Prostate gland (tissue), 2 donors: Measurements from ENCODE around the gene POU3F4.

Experiments used
- POLR2A ChIP-seq: fragments of 450-650 bp; IDR thresholded peaks from one replicate; pipeline ENCODE4 v1.6.1; 2016; ENCODE audit warnings: antibody characterized with exemption, mild to moderate bottlenecking
- TF ChIP-seq, protein P1 (sequence below), 4 experiments: fragments of 200-600 bp in 2 of 4; fragments of 450-650 bp in 2 of 4; sonication (generic) in 2 of 4; IDR thresholded peaks; 1 replicate in 3 of 4; 2 replicates in 1 of 4; pipeline ENCODE4 v1.5.1; 2016 to 2019; ENCODE audit warnings: antibody characterized with exemption in 4 of 4, mild to moderate bottlenecking in 2 of 4, moderate library complexity in 2 of 4

- TF ChIP-seq, protein P1, sequence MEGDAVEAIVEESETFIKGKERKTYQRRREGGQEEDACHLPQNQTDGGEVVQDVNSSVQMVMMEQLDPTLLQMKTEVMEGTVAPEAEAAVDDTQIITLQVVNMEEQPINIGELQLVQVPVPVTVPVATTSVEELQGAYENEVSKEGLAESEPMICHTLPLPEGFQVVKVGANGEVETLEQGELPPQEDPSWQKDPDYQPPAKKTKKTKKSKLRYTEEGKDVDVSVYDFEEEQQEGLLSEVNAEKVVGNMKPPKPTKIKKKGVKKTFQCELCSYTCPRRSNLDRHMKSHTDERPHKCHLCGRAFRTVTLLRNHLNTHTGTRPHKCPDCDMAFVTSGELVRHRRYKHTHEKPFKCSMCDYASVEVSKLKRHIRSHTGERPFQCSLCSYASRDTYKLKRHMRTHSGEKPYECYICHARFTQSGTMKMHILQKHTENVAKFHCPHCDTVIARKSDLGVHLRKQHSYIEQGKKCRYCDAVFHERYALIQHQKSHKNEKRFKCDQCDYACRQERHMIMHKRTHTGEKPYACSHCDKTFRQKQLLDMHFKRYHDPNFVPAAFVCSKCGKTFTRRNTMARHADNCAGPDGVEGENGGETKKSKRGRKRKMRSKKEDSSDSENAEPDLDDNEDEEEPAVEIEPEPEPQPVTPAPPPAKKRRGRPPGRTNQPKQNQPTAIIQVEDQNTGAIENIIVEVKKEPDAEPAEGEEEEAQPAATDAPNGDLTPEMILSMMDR (IDR thresholded peaks at IDR 0.05), result no peak
- TF ChIP-seq POLR2A, result no peak
These were observed 8.5 kb downstream of the POU3F4 start for GRCh38 chrX:83516597-83516996.
